Activated CD4-positive, alpha-beta T cell treated with anti-CD3 and anti-CD28 coated beads for 4 hours (primary cell): Measurements from ENCODE around the gene DDX23.
"Not testable (repeated sequence)": the region's sequence is repeated elsewhere in the genome, so short reads cannot be mapped to it uniquely, and the experiment has no call there.

Experiments used
- DNase-seq, 2 donors: peaks; one replicate each; pipeline ENCODE4 v3.0.0-alpha.2; 2020

DDX23 gene

GRCh38 chr12:48851883-48852733, at the start of gene DDX23:
DDX23 (minus strand) TSS chr12:48852163; CDS start chr12:48845782, 6,381 bp downstream.
- peak; percentile 90 to 93 for DNase-seq

GRCh38 chr12:48901278-48901677, 49.3 kb upstream of the DDX23 start:
- no peak for DNase-seq

GRCh38 chr12:48899651-48900050, 47.7 kb upstream of the DDX23 start:
- DNase-seq = no peak

GRCh38 chr12:48894271-48894670, 42.3 kb upstream of the DDX23 start:
- no peak for DNase-seq

- peak; percentile 67 to 73 for DNase-seq
Observed at GRCh38 chr12:48890657-48891418, 38.9 kb upstream of the DDX23 start.

GRCh38 chr12:48889679-48890078, 37.7 kb upstream of the DDX23 start:
- DNase-seq = no peak

- DNase-seq = no peak
Observed at GRCh38 chr12:48883305-48884161, 31.6 kb upstream of the DDX23 start.

- DNase-seq = no peak
Observed at GRCh38 chr12:48882972-48883304, 31.0 kb upstream of the DDX23 start.

GRCh38 chr12:48882315-48882687, 30.3 kb upstream of the DDX23 start:
- DNase-seq = no peak

GRCh38 chr12:48881686-48882314, 29.8 kb upstream of the DDX23 start:
- no peak for DNase-seq

GRCh38 chr12:48880647-48881046, 28.7 kb upstream of the DDX23 start:
- DNase-seq = no peak

GRCh38 chr12:48878548-48878947, 26.6 kb upstream of the DDX23 start:
- no peak for DNase-seq

GRCh38 chr12:48875944-48876515, 24.1 kb upstream of the DDX23 start:
- DNase-seq = no peak

- not testable (repeated sequence) for DNase-seq
Observed at GRCh38 chr12:48873534-48873933, 21.6 kb upstream of the DDX23 start.

- DNase-seq = no peak
Observed at GRCh38 chr12:48873096-48873495, 21.1 kb upstream of the DDX23 start.

- DNase-seq = no peak
Observed at GRCh38 chr12:48869191-48869590, 17.2 kb upstream of the DDX23 start.

GRCh38 chr12:48868451-48868850, 16.5 kb upstream of the DDX23 start:
- DNase-seq = no peak

GRCh38 chr12:48866052-48866711, 14.2 kb upstream of the DDX23 start:
- no peak for DNase-seq

GRCh38 chr12:48865281-48866051, 13.5 kb upstream of the DDX23 start, which contains the start of gene RND1:
RND1 (minus strand) TSS chr12:48865870; CDS start chr12:48865767, 103 bp downstream.
- peak; percentile 77 to 83 for DNase-seq

- no peak for DNase-seq
Observed at GRCh38 chr12:48863291-48863690, 11.3 kb upstream of the DDX23 start.

- DNase-seq = no peak
Observed at GRCh38 chr12:48862760-48863159, 10.8 kb upstream of the DDX23 start.
